BJ (cell line): ENCODE results near the gene DBT. TPM values are rescaled to one million over a fixed set of nuclear protein-coding genes. Genes with fewer than 3 reads are reported as not detected.

Experiments used
- CTCF ChIA-PET: fragments of 350-600 bp; formaldehyde crosslinking; extraction: SDS; loops from one replicate; lab custom pipeline; 2021; ENCODE audit warnings: antibody characterized with exemption, inconsistent platforms; lab: Yijun Ruan, JAX
- POLR2A ChIA-PET: fragments of 300-600 bp; sonication (Branson Sonifier 250); formaldehyde crosslinking; extraction: SDS; loops from one replicate; lab custom pipeline; 2021; ENCODE audit warnings: antibody characterized with exemption; lab: Charles Lee
- DNase-seq: peaks from one replicate; pipeline ENCODE4 v3.0.0-alpha.2; 2011; ENCODE audit warnings: low read depth
- H3K27me3 ChIP-seq: 2 replicates; pipeline ENCODE4 v1.6.0; 2011; ENCODE audit warnings: low read length; ENCODE audit not compliant: control insufficient read depth, insufficient read depth
- H3K36me3 ChIP-seq: 2 replicates; pipeline ENCODE4 v1.5.1; 2011; ENCODE audit warnings: low read length; ENCODE audit not compliant: control insufficient read depth, insufficient read depth
- H3K4me3 ChIP-seq: 2 replicates; pipeline ENCODE4 v1.5.1; 2011; ENCODE audit warnings: low read depth, mild to moderate bottlenecking, control low read depth, low read length
- CTCF ChIP-seq: IDR thresholded peaks from 2 replicates; pipeline ENCODE4 v1.5.1; 2011; ENCODE audit warnings: low read depth, mild to moderate bottlenecking, control low read depth, inconsistent platforms, low read length, moderate library complexity; ENCODE audit not compliant: insufficient read depth
- polyA plus RNA-seq: library from polyadenylated mRNA; depleted of rRNA; stranded (reverse); fragments of >200 nt; gene quantifications from 2 replicates; pipeline ENCODE4 v1.2.3, GENCODE V29; 2011

The DBT gene
- polyA plus RNA-seq, 1 experiment, result 3.5 TPM

DNA sequence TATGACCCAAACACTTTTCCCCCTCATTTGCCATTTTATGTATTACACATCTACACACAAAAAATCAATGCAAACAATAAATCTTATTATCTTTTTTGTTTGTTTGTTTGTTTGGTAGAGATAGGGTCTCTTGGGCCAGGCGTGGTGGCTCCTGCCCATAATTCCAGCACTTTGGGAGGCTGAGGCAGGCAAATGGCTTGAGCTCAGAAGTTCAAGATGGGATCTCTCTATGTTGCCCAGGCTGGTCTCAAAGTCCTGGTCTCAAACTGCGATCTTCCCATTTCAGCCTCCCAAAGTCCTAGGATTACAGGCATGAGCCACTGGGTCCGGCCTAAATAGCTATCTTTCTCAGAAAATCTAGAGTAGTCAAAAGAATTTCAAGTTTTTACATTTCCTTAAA is 1.2 kb upstream of the DBT start:
- CTCF ChIA-PET, result no interaction called here
- TF ChIP-seq CTCF, result no peak

GRCh38 chr1:100250264-100250663 is 630 bp upstream of the DBT start:
- Histone ChIP-seq H3K36me3 (no peaks in the 10 kb centered on the region), H3K4me3 (peak overlapping the region; percentile 97), H3K27me3 (peaks cover 6% of the 10 kb centered on the region)
- TF ChIP-seq CTCF, result no peak
- DNase-seq, result no peak
- POLR2A ChIA-PET, result interaction anchor here (0.6 to 1.0 kb wide), 3 partner anchors 16 to 32 kb away, joined by 4 to 9 read pairs (median 7); partner anchors contain the start of gene RTCA
- CTCF ChIA-PET, result interaction anchor here (0.9 kb wide), 1 partner anchor 17 kb away, joined by 4 read pairs; no protein-coding TSS in a partner anchor

More for the DNA sequence above, 1.2 kb upstream of the DBT start:
- Histone ChIP-seq H3K4me3 (no peak overlapping the region), H3K36me3 (no peaks in the 10 kb centered on the region), H3K27me3 (peaks cover 6% of the 10 kb centered on the region)
- no peak for DNase-seq
- POLR2A ChIA-PET, result no interaction called here

DNA sequence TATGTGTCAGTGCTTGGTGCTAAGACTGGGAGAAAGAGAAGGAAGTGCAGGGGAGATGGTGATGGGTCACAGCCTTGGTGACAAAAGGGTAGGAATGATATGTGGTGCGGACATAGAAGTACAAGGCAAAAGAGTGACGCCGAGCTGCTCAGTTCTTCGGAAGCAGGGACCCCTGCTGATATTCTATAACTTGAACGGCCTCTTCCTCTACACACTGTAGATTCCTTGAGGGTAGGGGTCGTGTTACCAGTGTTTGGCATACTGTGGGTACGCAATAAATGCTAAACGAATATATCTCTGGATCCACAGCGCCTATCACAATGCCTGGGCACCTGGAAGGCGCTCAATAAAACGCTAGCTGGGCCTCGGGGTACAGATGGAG is 488 bp downstream of the DBT start:
- Histone ChIP-seq H3K4me3 (peak overlapping the region; percentile 97), H3K27me3 (peaks cover 3% of the 10 kb centered on the region; the same call in 1 of the 2 replicates), H3K36me3 (no peaks in the 10 kb centered on the region)
- no peak for DNase-seq
- ChIA-PET POLR2A (interaction anchor here (1.0 kb wide), 1 partner anchor 17 kb away, joined by 7 read pairs; the partner anchor contains the start of gene RTCA), CTCF (interaction anchor here (0.7 to 1.0 kb wide), 2 partner anchors 16 to 17 kb away, joined by 3 read pairs; partner anchors contain the start of gene RTCA)
- TF ChIP-seq CTCF, result no peak

GRCh38 chr1:100246738-100247137 is 2.9 kb downstream of the DBT start:
- no peak for TF ChIP-seq CTCF
- H3K4me3 ChIP-seq, result no peak overlapping the region
- POLR2A ChIA-PET, result no interaction called here
- H3K27me3 ChIP-seq, result no peaks in the 10 kb centered on the region
- H3K36me3 ChIP-seq, result no peaks in the 10 kb centered on the region; the same call in 1 of the 2 replicates
- DNase-seq, result no peak
- CTCF ChIA-PET, result no interaction called here

- no peak overlapping the region for H3K4me3 ChIP-seq
- TF ChIP-seq CTCF, result no peak
- no peaks in the 10 kb centered on the region for H3K27me3 ChIP-seq
- DNase-seq, result no peak
- ChIA-PET POLR2A (no interaction called here), CTCF (no interaction called here)
- peaks cover 1% of the 10 kb centered on the region; the same call in 1 of the 2 replicates for H3K36me3 ChIP-seq
Measured at GRCh38 chr1:100240631-100241030, 9.0 kb downstream of the DBT start.
